ENCODE results near the gene ZNF324.
A peak's percentile ranks its signal among the peaks of the same experiment; 100 is the strongest.
"Not testable (repeated sequence)": the region's sequence is repeated elsewhere in the genome, so short reads cannot be mapped to it uniquely, and the experiment has no call there.

ZNF324 gene

DNA sequence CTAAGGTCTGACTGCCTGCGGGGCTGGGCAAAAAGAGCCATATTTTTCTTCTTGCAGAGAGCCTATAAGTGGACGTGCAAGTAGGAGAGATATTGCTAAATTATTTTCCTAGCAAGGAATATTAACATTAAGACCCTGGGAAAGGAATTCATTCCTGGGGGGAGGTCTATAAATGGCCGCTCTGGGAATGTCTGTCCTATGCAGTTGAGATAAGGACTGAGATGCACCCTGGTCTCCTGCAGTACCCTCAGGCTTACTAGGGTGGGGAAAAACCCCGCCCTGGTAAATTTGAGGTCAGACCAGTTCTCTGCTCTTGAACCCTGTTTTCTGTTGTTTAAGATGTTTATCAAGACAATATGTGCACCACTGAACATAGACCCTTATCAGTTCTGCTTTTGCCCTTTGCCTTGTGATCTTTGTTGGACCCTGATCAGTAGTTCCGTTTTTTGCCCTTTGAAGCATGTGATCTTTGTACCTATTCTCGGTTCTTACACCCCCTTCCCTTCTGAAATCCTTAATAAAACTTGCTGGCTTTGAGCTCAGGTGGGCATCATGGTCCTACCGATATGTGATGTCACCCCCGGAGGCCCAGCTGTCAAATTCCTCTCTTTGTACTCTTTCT is 40.8 kb downstream of the ZNF324 start:
- DNase-seq = not testable (repeated sequence)

- DNase-seq = no peak
Measured at GRCh38 chr19:58509731-58510083, 42.8 kb downstream of the ZNF324 start.

DNA sequence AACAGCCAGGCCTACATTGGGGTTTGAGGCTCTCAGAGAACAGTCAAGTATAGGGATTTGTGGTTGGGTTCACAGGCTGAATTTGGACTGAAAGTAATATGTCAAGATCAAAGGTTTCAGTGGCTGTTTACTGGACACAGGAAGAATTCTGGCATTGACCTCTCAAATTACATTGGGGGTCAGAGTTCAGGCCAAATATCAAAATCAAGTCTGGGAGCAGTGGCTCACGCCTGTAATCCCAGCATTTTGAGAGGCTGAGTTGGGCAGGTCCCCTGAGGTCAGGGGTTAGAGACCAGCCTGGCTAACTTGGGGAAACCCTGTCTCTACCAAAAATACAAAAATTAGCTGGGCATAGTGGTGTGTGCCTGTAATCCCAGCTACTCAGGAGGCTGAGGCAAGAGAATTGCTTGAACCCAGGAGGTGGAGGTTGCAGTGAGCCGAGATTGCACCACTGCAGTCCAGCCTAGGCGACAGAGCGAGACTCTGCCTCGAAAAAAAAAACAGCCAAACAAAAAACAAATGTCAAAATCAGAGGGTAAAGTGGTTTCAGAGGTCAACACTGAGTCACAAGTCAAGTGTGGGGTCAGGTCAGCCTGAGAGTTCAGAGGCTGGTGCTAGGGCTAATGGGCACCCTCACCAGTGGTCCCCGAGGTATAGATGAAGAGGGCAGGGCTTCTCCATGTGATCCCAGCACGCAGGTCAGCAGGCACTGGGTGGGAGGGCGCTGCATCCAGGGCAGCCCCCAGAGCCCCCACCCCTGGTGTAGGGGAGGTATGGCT is 43.4 kb downstream of the ZNF324 start:
- no peak for DNase-seq

DNA sequence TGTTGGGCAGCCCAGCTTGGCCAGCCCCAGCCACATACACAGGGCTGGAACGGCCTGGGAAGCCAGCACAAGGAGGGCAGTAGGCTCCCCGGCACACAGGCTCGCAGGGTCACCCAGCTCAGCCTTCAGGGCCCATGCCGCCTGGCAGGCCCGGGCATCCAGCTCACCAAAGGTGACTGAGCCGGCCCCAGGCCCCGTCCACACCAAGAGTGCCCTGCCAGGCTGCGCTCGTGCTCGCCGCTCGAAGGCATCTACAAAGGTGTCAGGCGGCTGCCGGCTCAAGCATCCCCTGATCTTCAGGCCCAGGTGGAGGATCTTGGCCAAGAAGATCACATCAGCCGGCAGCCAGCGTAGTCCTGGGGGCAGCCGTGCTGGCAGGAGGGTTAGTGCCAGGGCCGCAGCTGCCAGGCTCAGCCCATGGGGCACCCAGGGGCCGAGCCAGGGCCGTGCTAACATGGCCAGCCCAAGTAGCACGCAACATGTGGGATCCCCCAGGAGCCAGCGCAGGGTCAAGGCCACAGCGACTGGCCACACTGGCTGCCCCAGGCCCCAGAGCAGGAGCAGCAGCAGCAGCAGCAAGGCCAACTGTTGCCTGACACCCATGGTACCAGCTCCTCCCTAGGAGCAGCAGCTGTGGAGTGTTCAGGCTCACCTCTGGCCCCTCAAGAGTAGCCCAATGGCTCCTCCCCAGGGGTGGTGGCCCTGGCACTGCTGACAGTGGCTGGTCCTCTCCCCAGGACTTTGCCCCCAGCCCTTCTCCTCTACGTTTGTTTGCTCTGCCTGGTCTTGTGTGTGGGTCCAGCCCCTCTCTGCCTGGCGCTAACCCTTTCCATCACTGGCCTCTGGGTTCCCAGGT is 44.7 kb downstream of the ZNF324 start, which contains the start of gene SLC27A5:
Gene SLC27A5, minus strand, starts transcription at position 640 of the 856 bp plus-strand sequence. Its CDS starts 37 bp downstream, at position 603.
- DNase-seq = no peak

GRCh38 chr19:58513213-58513693 is 46.4 kb downstream of the ZNF324 start:
- DNase-seq = no peak

DNA sequence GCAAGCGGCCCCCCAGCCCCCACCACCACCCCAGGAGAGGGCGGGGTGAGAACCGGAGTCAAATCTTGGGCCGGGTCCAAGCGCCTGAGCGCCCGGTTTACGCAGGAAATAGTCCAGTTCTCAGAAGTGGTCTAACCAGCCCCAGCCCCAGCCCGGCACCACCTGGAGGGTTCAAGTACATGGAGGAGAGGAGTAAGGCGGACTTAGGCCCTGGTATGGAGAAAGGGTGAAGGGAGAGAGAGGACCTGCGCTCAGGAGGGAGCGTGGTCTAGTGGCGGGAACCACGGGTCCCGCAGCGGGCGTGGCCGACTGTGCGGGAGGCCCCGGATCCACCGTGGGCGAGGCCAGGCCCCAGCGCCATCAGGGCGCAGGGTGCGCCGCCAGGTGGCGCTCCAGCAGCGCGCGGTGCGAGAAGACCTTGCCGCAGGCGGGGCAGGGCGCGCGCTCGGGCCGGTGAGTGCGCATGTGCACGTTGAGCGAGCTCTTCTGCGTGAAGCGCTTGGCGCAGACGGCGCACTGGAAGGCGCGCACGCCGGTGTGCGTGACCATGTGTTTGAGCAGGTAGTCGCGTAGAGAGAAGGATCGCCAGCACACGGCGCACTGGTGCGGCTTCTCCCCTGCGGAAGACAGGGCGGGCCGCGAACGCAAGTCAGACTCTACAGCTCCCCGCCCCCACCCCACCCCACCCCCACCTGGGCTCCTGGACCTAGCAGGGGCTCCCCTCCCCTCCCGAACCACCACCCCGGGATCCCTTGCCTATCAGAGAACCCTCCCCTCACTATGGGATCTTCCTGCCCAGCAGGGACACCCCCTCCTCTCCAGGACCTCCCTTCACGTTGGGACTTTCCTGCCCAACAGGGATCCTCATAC is 47.0 kb downstream of the ZNF324 start:
- DNase-seq = peak; percentile 87 to 98 (median 90)

GRCh38 chr19:58514564-58515022 is 47.7 kb downstream of the ZNF324 start:
- DNase-seq = no peak

- no peak for DNase-seq
Measured at GRCh38 chr19:58515259-58515658, 48.4 kb downstream of the ZNF324 start.

GRCh38 chr19:58516246-58516836 is 49.5 kb downstream of the ZNF324 start:
- DNase-seq = no peak

GRCh38 chr19:58516964-58517833 is 50.3 kb downstream of the ZNF324 start:
- no peak for DNase-seq

GRCh38 chr19:58518256-58519086 is 51.6 kb downstream of the ZNF324 start:
- DNase-seq = peak in 1 of 5 experiments; percentile 32

- DNase-seq = peak in 4 of 5 experiments; percentile 26 to 71 (median 36)
Measured at GRCh38 chr19:58519087-58519354, 52.1 kb downstream of the ZNF324 start.

- DNase-seq = peak; percentile 82 to 97 (median 84)
Measured at GRCh38 chr19:58519355-58520256, 52.7 kb downstream of the ZNF324 start, which contains the start of gene ZBTB45. ZBTB45 (minus strand) TSS chr19:58519810; CDS start chr19:58517673, 2,137 bp downstream.

DNA sequence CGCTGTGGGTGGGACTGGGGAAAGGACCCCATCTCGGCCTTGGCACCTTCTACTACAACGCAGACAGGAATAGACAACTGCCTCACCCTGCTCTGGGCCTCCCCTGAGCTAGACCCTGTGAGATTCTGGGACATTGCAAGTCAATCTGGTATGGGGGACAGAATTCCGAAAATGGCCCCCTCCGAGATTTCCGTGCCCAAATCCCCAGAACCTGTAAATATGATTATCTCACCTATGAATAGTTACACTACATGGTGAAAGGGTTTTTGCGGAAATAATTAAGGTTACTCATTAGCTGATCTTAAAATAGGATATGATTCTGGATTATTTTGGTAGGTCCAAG is 53.3 kb downstream of the ZNF324 start:
- DNase-seq = no peak

DNA sequence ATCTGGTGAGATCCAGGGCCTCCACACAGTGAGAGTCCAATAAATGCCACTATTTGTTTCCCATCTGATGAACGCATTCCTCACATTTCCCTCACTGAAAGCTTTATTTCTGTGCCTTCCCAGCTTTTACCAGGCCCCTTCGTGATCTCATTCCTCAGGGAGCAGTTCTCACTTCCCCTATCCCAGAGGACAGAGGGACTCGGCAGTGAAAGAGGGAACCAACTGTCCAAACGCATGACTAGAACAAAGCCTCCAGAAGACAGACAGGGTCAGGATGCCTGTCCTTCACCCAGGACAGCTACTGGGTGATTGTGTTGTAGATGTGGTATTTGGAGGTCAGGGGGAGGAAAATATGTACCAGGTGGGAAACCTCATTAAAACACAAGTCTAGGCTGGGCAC is 54.8 kb downstream of the ZNF324 start:
- no peak for DNase-seq

DNA sequence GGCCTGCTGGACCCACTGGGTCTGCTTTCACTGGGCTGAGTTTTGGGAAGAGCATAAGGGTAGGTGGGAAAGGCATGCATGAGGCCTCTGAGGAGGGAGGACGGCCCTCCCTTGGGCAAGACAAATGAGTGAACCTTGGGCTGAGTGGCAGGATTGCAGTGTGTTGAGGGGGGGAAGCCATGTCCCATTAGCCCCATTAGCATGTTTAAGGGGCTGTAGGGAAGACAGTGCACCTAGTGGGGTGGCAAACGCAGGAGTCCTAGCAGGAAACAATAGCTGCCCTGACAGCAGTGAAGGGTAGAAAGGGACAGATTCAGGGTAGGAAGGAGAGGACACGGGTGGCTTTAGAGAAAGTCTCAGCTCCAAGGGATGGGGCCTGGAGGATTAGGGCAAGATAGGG is 55.8 kb downstream of the ZNF324 start:
- no peak for DNase-seq

Data from T-helper 2 cell (primary cell).